HepG2 (cell line): Measurements from ENCODE around the gene RPS6KA2. TPM values are rescaled to one million over a fixed set of nuclear protein-coding genes. Genes with fewer than 3 reads are reported as not detected.
A peak's percentile ranks its signal among the peaks of the same experiment; 100 is the strongest.

Source experiments
- ARID5B ChIP-seq: IDR thresholded peaks from 2 replicates; pipeline ENCODE4 v1.4.0; 2020; ENCODE audit warnings: mild to moderate bottlenecking, missing genetic modification reagents
- EP300 ChIP-seq, 3 experiments: sonication (generic) in 1 of 3; formaldehyde crosslinking in 1 of 3; IDR thresholded peaks; 2 replicates each; pipeline versions ENCODE4 v1.5.1 to v1.6.1; 2011 to 2020; ENCODE audit warnings: low read depth in 2 of 3, low read length in 2 of 3, borderline replicate concordance in 1 of 3, improper control_type of control experiment in 1 of 3, mild to moderate bottlenecking in 1 of 3, missing genetic modification reagents in 1 of 3, moderate library complexity in 1 of 3
- GZF1 ChIP-seq: sonication (generic); formaldehyde crosslinking; IDR thresholded peaks from 2 replicates; pipeline ENCODE4 v1.5.1; 2020; ENCODE audit warnings: mild to moderate bottlenecking, missing genetic modification reagents
- KDM5A ChIP-seq: fragments of 200-600 bp; sonication (generic); IDR thresholded peaks from 2 replicates; pipeline ENCODE4 v1.7.0; 2018; ENCODE audit warnings: antibody characterized with exemption, mild to moderate bottlenecking, low read length, borderline replicate concordance
- MTA3 ChIP-seq: sonication (generic); formaldehyde crosslinking; IDR thresholded peaks from 2 replicates; pipeline ENCODE4 v1.4.0; 2020; ENCODE audit warnings: missing genetic modification reagents
- NCOA5 ChIP-seq: sonication (generic); formaldehyde crosslinking; IDR thresholded peaks from 2 replicates; pipeline ENCODE4 v1.4.0; 2020; ENCODE audit warnings: missing genetic modification reagents
- NONO ChIP-seq, 2 experiments: fragments of 450-650 bp in 1 of 2; sonication (generic) in 1 of 2; formaldehyde crosslinking in 1 of 2; IDR thresholded peaks in 1 of 2; conservative IDR thresholded peaks in 1 of 2; 2 replicates each; pipeline versions ENCODE4 v1.6.1 to v1.8.0; 2017 to 2022; ENCODE audit warnings: mild to moderate bottlenecking in 1 of 2, missing genetic modification reagents in 1 of 2, moderate library complexity in 1 of 2
- ZBTB7B ChIP-seq: sonication (generic); formaldehyde crosslinking; IDR thresholded peaks from 2 replicates; pipeline ENCODE4 v1.4.0; 2020; ENCODE audit warnings: missing genetic modification reagents
- ZFAT ChIP-seq: sonication (generic); formaldehyde crosslinking; conservative IDR thresholded peaks from 2 replicates; pipeline ENCODE4 v1.8.1; 2023; ENCODE audit warnings: missing genetic modification reagents, inconsistent platforms
- ZFP90 ChIP-seq: sonication (generic); formaldehyde crosslinking; IDR thresholded peaks from 2 replicates; pipeline ENCODE4 v1.8.0; 2022; ENCODE audit warnings: missing genetic modification reagents, mild to moderate bottlenecking, inconsistent platforms, borderline replicate concordance
- ZNF367 ChIP-seq: sonication (generic); formaldehyde crosslinking; IDR thresholded peaks from 2 replicates; pipeline ENCODE4 v1.4.0; 2020; ENCODE audit warnings: missing genetic modification reagents, borderline replicate concordance
- ZNF670 ChIP-seq: sonication (generic); formaldehyde crosslinking; IDR thresholded peaks from 2 replicates; pipeline ENCODE4 v1.8.0; 2022; ENCODE audit warnings: mild to moderate bottlenecking, missing genetic modification reagents, borderline replicate concordance
- polyA plus RNA-seq, 8 experiments: library from polyadenylated mRNA; depleted of rRNA in 3 of 8; stranded (reverse) in 7 of 8; unstranded in 1 of 8; fragments of >200 nt; fragmentation: Illumina TruSeq in 4 of 8; extraction: Trizol in 4 of 8; gene quantifications; 2 replicates each; pipeline versions ENCODE4 v1.2.1 to v1.2.3, GENCODE V29; 2011 to 2016; ENCODE audit warnings: low read depth in 4 of 8, missing spikeins in 1 of 8, mixed read lengths in 1 of 8; ENCODE audit not compliant: insufficient read depth in 1 of 8
- total RNA-seq, 5 experiments: library from RNA; depleted of rRNA; stranded (reverse); fragments of >200 nt; fragmentation: Illumina TruSeq; extraction: Trizol; gene quantifications; 2 replicates each; pipeline ENCODE4 v1.2.3, GENCODE V29; 2016; ENCODE audit warnings: low read depth in 1 of 5
- TF ChIP-seq, protein P1 (sequence below): sonication (generic); formaldehyde crosslinking; IDR thresholded peaks from 2 replicates; pipeline ENCODE4 v1.5.1; 2020; ENCODE audit warnings: missing genetic modification reagents, mild to moderate bottlenecking, borderline replicate concordance
- TF ChIP-seq, protein P2 (sequence below): sonication (generic); formaldehyde crosslinking; conservative IDR thresholded peaks from 2 replicates; pipeline ENCODE4 v1.8.0; 2022; ENCODE audit warnings: missing genetic modification reagents
- TF ChIP-seq, protein P3 (sequence below): sonication (generic); formaldehyde crosslinking; IDR thresholded peaks from 2 replicates; pipeline ENCODE4 v1.4.0; 2020; ENCODE audit warnings: missing genetic modification reagents, borderline replicate concordance

Gene RPS6KA2
- total and polyA plus RNA-seq, 2 of the 13 experiments (the other 11 are each of a cell fraction or from before 2014, with no cell fraction given) = 0.22 to 0.38 TPM

- TF ChIP-seq, protein P1, sequence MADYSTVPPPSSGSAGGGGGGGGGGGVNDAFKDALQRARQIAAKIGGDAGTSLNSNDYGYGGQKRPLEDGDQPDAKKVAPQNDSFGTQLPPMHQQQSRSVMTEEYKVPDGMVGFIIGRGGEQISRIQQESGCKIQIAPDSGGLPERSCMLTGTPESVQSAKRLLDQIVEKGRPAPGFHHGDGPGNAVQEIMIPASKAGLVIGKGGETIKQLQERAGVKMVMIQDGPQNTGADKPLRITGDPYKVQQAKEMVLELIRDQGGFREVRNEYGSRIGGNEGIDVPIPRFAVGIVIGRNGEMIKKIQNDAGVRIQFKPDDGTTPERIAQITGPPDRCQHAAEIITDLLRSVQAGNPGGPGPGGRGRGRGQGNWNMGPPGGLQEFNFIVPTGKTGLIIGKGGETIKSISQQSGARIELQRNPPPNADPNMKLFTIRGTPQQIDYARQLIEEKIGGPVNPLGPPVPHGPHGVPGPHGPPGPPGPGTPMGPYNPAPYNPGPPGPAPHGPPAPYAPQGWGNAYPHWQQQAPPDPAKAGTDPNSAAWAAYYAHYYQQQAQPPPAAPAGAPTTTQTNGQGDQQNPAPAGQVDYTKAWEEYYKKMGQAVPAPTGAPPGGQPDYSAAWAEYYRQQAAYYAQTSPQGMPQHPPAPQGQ (CRISPR knock-in tag) = no peak
- TF ChIP-seq EP300 (IDR thresholded peaks at IDR 0.05; ENCODE audit: low read depth in 2 of 2, low read length in 2 of 2) = peak in 1 of 2 experiments; percentile 43; a peak in 2 of 4 replicates
- no peak for TF ChIP-seq EP300 (CRISPR knock-in tag; IDR thresholded peaks at IDR 0.05; ENCODE audit: borderline replicate concordance)
- TF ChIP-seq ARID5B (CRISPR knock-in tag) = peak; percentile 77
- no peak for TF ChIP-seq KDM5A
- TF ChIP-seq, protein P2, sequence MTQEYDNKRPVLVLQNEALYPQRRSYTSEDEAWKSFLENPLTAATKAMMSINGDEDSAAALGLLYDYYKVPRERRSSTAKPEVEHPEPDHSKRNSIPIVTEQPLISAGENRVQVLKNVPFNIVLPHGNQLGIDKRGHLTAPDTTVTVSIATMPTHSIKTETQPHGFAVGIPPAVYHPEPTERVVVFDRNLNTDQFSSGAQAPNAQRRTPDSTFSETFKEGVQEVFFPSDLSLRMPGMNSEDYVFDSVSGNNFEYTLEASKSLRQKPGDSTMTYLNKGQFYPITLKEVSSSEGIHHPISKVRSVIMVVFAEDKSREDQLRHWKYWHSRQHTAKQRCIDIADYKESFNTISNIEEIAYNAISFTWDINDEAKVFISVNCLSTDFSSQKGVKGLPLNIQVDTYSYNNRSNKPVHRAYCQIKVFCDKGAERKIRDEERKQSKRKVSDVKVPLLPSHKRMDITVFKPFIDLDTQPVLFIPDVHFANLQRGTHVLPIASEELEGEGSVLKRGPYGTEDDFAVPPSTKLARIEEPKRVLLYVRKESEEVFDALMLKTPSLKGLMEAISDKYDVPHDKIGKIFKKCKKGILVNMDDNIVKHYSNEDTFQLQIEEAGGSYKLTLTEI (CRISPR knock-in tag) = no peak
- no peak for TF ChIP-seq ZFAT (CRISPR knock-in tag)
- TF ChIP-seq NCOA5 (CRISPR knock-in tag) = no peak
- peak; percentile 23; the same call in 1 of the 2 replicates for TF ChIP-seq ZBTB7B (CRISPR knock-in tag)
- TF ChIP-seq, protein P3, sequence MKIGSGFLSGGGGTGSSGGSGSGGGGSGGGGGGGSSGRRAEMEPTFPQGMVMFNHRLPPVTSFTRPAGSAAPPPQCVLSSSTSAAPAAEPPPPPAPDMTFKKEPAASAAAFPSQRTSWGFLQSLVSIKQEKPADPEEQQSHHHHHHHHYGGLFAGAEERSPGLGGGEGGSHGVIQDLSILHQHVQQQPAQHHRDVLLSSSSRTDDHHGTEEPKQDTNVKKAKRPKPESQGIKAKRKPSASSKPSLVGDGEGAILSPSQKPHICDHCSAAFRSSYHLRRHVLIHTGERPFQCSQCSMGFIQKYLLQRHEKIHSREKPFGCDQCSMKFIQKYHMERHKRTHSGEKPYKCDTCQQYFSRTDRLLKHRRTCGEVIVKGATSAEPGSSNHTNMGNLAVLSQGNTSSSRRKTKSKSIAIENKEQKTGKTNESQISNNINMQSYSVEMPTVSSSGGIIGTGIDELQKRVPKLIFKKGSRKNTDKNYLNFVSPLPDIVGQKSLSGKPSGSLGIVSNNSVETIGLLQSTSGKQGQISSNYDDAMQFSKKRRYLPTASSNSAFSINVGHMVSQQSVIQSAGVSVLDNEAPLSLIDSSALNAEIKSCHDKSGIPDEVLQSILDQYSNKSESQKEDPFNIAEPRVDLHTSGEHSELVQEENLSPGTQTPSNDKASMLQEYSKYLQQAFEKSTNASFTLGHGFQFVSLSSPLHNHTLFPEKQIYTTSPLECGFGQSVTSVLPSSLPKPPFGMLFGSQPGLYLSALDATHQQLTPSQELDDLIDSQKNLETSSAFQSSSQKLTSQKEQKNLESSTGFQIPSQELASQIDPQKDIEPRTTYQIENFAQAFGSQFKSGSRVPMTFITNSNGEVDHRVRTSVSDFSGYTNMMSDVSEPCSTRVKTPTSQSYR (CRISPR knock-in tag) = 0 out of 2 replicates have a peak, but pooled peaks have one; percentile 38
- no peak for TF ChIP-seq NONO (IDR thresholded peaks at IDR 0.05)
- TF ChIP-seq NONO (CRISPR knock-in tag; conservative IDR thresholded peaks at IDR 0.05) = peak; percentile 61
- no peak for TF ChIP-seq MTA3 (CRISPR knock-in tag)
- no peak for TF ChIP-seq ZFP90
- no peak for TF ChIP-seq GZF1 (CRISPR knock-in tag)
- TF ChIP-seq ZNF367 = no peak
- no peak for TF ChIP-seq ZNF670 (CRISPR knock-in tag)
Measured at GRCh38 chr6:166420351-166420750, 206.7 kb downstream of the RPS6KA2 start (continued).
